Measurements from ENCODE around the gene PCIF1. TPM values are rescaled to one million over a fixed set of nuclear protein-coding genes. Genes with fewer than 3 reads are reported as not detected.

Gene PCIF1
- total and polyA plus RNA-seq, 8 donors, result 26.1 to 50.8 (median 44.0) TPM

DNA sequence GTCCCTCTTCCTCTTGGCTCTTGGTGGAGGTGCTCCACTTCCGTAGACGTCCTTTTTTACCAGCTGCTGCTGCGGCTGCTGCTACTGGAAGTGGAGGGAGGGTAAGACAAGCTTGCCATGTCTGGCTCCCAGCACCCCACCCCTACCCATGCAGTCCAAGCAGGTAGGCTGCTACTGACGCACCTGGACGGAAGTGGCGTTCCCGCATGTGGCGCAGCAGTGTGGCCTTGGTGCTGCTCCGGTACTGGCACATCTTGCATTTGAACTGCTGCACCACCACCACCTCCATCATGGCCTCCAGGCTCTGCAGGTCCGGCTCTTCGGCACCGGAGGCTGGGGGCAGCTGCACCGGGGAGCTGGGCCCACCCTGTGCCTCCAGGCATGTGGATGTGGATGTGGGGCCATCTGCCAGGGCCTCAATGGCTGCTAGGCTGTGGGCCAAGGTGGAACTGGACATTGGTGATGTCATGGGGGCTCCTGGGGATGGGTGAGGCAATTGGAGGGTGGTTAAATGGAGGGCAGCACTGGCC, 33.1 kb downstream of the PCIF1 start:
- Histone ChIP-seq H3K9me3 (no peaks in the 10 kb centered on the region), H3K4me3 (no peak overlapping the region), H3K27ac (no peak overlapping the region), H3K36me3 (peaks cover 0 to 75% of the 10 kb centered on the region in 2 donors), H3K27me3 (no peaks in the 10 kb centered on the region), H3K4me1 (peaks cover 15 to 31% of the 10 kb centered on the region in 2 donors)
- intact Hi-C loops (cut with DNase I), result no loop called here
- ATAC-seq (no peak), DNase-seq (peak in 1 of 4 donors; percentile 27)
- TF ChIP-seq, protein P1, sequence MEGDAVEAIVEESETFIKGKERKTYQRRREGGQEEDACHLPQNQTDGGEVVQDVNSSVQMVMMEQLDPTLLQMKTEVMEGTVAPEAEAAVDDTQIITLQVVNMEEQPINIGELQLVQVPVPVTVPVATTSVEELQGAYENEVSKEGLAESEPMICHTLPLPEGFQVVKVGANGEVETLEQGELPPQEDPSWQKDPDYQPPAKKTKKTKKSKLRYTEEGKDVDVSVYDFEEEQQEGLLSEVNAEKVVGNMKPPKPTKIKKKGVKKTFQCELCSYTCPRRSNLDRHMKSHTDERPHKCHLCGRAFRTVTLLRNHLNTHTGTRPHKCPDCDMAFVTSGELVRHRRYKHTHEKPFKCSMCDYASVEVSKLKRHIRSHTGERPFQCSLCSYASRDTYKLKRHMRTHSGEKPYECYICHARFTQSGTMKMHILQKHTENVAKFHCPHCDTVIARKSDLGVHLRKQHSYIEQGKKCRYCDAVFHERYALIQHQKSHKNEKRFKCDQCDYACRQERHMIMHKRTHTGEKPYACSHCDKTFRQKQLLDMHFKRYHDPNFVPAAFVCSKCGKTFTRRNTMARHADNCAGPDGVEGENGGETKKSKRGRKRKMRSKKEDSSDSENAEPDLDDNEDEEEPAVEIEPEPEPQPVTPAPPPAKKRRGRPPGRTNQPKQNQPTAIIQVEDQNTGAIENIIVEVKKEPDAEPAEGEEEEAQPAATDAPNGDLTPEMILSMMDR (IDR thresholded peaks at IDR 0.05), result no peak

DNA sequence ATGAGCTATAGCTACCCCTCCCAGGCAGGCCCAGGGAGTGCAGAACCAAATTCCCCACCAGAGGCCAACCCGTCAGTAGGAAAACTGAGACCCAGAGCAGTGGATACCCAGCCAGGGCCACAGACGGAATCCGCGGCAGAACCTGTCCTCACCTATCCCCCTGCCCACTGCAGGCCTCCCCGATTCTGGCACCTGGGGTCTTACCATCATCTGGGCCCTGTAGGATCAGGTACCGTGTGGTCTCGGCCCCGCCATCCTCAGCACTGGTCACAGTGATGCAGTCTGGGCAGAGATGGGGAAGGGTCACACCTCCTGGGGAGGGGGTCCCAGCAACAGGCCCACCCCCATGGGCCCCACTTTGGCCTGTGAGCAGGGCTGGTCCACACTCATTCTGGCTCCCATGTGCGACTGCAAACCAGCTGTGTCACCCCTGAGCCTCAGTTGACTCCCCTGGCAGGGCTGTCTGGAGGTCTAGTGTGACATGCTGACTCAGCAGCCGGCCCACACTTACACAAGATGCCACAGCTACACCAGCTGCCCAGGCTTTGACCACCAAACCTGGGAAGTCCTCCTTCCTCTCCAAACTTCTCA, 33.7 kb downstream of the PCIF1 start:
- DNase-seq (peak in 1 of 4 donors; percentile 31), ATAC-seq (no peak)
- Histone ChIP-seq H3K36me3 (peaks cover 0 to 70% of the 10 kb centered on the region in 2 donors), H3K27me3 (no peaks in the 10 kb centered on the region), H3K9me3 (no peaks in the 10 kb centered on the region), H3K4me1 (peaks cover 15 to 35% of the 10 kb centered on the region in 2 donors), H3K4me3 (no peak overlapping the region), H3K27ac (no peak overlapping the region)
- intact Hi-C loops (cut with DNase I), result no loop called here
- TF ChIP-seq, protein P1 (IDR thresholded peaks at IDR 0.05), result no peak

DNA sequence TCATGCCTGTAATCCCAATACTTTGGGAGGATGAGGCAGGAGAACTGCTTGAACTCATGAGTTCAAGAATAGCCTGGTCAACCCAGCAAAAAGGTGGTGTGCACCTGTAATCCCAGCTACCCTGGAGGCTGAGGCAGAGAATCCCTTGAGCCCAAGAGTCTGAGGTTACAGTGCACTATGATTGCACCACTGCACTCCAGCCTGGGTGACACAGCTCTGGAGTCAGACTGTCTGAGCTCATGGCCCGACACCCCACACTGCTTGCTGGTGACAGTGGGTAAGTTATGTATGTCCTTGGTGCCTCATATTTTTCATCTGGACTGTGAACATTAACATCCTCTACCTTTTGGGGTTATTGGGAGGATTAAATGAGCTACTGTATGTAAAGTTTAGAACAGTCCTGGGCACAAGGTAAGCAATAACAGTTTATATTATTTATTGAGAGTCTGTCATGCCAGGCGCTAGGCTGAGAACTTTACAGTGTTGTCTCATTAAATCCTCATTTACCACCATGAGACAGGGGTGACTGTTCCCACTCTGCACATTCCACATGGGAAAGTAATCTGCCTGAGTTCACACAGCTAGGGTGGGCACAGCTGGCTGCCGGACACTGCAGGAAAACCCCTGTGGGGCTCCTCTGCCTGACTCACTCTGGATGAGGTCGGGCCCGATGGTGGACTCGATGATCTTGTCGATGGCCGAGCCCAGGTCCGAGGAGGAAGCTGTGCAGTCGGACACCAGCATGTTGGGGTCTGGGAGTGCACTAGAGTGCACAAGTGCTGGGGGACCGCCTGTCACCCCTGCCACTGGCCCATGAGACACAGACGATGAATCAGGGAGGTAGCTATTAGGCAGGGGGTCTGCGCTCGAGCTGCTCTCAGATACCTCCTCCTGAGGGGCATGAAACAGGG, 34.6 kb downstream of the PCIF1 start:
- Histone ChIP-seq H3K36me3 (peaks cover 0 to 61% of the 10 kb centered on the region in 2 donors), H3K9me3 (no peaks in the 10 kb centered on the region), H3K27me3 (no peaks in the 10 kb centered on the region), H3K4me1 (peaks cover 15 to 35% of the 10 kb centered on the region in 2 donors), H3K4me3 (no peak overlapping the region), H3K27ac (no peak overlapping the region)
- DNase-seq (peak in 1 of 4 donors; percentile 30), ATAC-seq (no peak)
- TF ChIP-seq, protein P1 (IDR thresholded peaks at IDR 0.05), result no peak
- intact Hi-C loops (cut with DNase I), result no loop called here

DNA sequence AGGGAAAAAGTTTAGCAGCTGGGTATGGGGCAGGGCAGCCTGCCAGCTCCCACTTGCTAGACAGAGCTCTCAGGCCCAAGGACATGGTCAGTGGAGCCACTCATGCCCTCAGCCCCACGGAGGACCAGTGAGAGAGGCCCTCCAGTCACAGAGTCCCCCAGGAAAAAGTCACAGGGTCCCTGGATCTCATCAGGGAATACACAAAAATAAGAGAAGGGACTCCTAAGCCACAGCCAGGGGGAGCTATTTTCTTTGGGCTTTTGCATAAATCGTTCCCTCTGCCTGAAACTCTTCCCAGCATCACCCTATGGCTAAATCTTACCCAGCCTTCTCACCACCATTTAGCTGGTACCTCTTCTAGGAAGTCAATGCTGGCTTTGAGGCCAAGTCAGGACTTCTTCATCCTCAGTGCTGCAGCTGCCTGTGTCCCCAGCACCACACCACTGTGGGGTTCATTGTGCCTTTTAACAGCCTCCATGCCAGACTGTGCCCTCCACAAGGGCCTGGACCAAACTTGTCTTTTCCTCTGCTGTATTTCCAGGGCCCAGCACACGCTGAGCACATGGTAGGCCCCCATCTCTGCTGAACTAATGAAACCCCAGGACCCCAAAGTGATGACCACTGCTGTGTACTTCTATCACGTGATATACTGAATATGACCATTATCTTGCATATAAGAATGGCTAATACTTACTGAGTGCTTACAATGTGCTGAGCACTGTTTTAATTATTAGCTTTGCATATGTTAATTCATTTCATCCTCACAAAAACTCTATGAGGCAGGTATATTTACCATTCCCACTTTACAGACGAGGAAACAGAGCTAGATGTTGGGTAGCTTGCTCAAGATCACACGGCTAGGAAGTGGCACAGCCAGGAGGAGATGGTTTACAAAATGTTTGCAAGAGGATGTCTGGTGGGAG, 35.5 kb downstream of the PCIF1 start:
- DNase-seq, result peak in 1 of 4 donors; percentile 36
- Histone ChIP-seq H3K4me1 (peaks cover 15 to 35% of the 10 kb centered on the region in 2 donors), H3K4me3 (peak overlapping the region in 1 of 2 donors; percentile 96), H3K9me3 (no peaks in the 10 kb centered on the region), H3K27ac (peak overlapping the region in 1 of 2 donors; percentile 100), H3K27me3 (no peaks in the 10 kb centered on the region), H3K36me3 (peaks cover 0 to 52% of the 10 kb centered on the region in 2 donors)
- TF ChIP-seq, protein P1 (IDR thresholded peaks at IDR 0.05), result peak; percentile 24 to 37
- no peak for ATAC-seq
- intact Hi-C loops (cut with DNase I), result no loop called here
